Measurements from ENCODE around the gene ARRDC1.

- TF ChIP-seq POLR2AphosphoS5 (IDR thresholded peaks at IDR 0.05; ENCODE audit: borderline replicate concordance, low read depth, low read length) (no peak), FOXP2 (optimal IDR thresholded peaks at IDR 0.05; ENCODE audit: control extremely low read depth, extremely low read length, insufficient read depth) (no peak), EZH2 (IDR thresholded peaks at IDR 0.05) (no peak)
Measured at GRCh38 chr9:137660144-137660543, 54.7 kb downstream of the ARRDC1 start.

Data from SK-N-MC (cell line).